ENCODE measurements around the gene CD59.
A peak's percentile ranks its signal among the peaks of the same experiment; 100 is the strongest.

CD59 gene

GRCh38 chr11:33751878-33752277 lies 15.7 kb upstream of the CD59 start:
- no peak for TF ChIP-seq CTCF (IDR thresholded peaks at IDR 0.05; ENCODE audit: borderline replicate concordance, control extremely low read depth, extremely low read depth, insufficient read depth, missing control alignments)
- in situ Hi-C loops (cut with MboI; ENCODE audit: low sequenced_read_pairs, unreplicated experiment) = no loop called here
- DNase-seq (ENCODE audit: low spot score) = no peak

- in situ Hi-C loops (cut with MboI; ENCODE audit: low sequenced_read_pairs, unreplicated experiment) = loop anchor here (10.0 kb wide), 1 partner anchor 373 kb away; the partner anchor contains the start of gene KIAA1549L
- no peak for TF ChIP-seq CTCF (IDR thresholded peaks at IDR 0.05; ENCODE audit: borderline replicate concordance, control extremely low read depth, extremely low read depth, insufficient read depth, missing control alignments)
- no peak for DNase-seq (ENCODE audit: low spot score)
These were observed 11.8 kb upstream of the CD59 start for GRCh38 chr11:33747979-33748378.

- no peak for TF ChIP-seq CTCF (IDR thresholded peaks at IDR 0.05; ENCODE audit: borderline replicate concordance, control extremely low read depth, extremely low read depth, insufficient read depth, missing control alignments)
- in situ Hi-C loops (cut with MboI; ENCODE audit: low sequenced_read_pairs, unreplicated experiment) = loop anchor here (10.0 kb wide), 1 partner anchor 368 kb away; the partner anchor contains the start of gene KIAA1549L
- DNase-seq (ENCODE audit: low spot score) = no peak
These were observed 7.1 kb upstream of the CD59 start for GRCh38 chr11:33743291-33743690.

GRCh38 chr11:33742249-33742851 lies 6.1 kb upstream of the CD59 start:
- TF ChIP-seq CTCF (IDR thresholded peaks at IDR 0.05; ENCODE audit: borderline replicate concordance, control extremely low read depth, extremely low read depth, insufficient read depth, missing control alignments) = peak; percentile 15
- in situ Hi-C loops (cut with MboI; ENCODE audit: low sequenced_read_pairs, unreplicated experiment) = loop anchor here (10.0 kb wide), 1 partner anchor 368 kb away; the partner anchor contains the start of gene KIAA1549L
- DNase-seq (ENCODE audit: low spot score) = no peak

DNA sequence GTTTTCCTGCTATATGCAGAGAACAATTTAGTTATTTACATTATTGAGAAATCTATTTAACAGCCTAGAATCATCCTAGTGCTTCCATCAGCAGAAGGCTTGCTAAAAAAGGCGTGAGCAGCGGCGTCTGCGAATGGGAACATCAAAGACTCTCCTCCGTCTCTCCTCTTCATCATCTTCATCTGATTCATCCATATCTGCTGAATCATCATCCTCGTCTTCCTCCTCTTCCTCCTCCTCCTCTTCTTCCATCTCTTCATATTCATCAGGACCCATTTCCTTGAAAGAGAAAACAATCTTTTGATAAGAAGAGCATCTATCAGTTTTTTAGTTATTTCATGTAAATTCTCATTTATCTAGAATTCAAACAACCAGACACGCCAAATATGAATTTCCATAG lies 5.6 kb upstream of the CD59 start:
- DNase-seq (ENCODE audit: low spot score) = no peak
- in situ Hi-C loops (cut with MboI; ENCODE audit: low sequenced_read_pairs, unreplicated experiment) = loop anchor here (10.0 kb wide), 1 partner anchor 367 kb away; the partner anchor contains the start of gene KIAA1549L
- TF ChIP-seq CTCF (IDR thresholded peaks at IDR 0.05; ENCODE audit: borderline replicate concordance, control extremely low read depth, extremely low read depth, insufficient read depth, missing control alignments) = no peak

DNA sequence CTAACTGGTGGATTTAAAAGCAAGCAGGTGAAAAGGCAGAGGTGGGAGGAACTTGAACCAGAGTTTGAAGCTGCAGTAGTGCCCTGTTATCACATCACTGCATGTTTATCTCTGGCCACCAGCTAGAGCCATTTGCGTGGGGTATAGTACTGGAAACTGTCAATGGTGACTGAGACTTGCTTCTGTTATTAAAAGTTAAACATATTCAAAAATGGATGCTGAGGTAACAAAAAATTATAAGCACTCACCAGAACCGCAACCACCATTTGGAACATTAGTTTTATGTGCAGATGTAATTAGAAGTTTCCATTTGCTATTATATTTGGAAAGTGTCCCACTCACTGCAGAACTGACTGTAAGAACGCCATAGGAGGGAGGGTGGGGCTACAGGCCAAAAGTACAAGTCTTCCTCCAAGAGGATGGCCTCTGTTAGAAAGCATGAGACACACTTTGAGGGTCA lies 1.2 kb upstream of the CD59 start:
- in situ Hi-C loops (cut with MboI; ENCODE audit: low sequenced_read_pairs, unreplicated experiment) = no loop called here
- no peak for DNase-seq (ENCODE audit: low spot score)
- TF ChIP-seq CTCF (IDR thresholded peaks at IDR 0.05; ENCODE audit: borderline replicate concordance, control extremely low read depth, extremely low read depth, insufficient read depth, missing control alignments) = no peak

Data from GM13976 (cell line).